SKM-1 (cell line): ENCODE results near the gene CLPTM1L.
"Not testable (repeated sequence)": the region's sequence is repeated elsewhere in the genome, so short reads cannot be mapped to it uniquely, and the experiment has no call there.

Experiments
- DNase-seq: peaks from one replicate; lab custom pipeline; 2025; ENCODE audit not compliant: unreplicated experiment; lab: John Stamatoyannopoulos, UW

Gene CLPTM1L

DNA sequence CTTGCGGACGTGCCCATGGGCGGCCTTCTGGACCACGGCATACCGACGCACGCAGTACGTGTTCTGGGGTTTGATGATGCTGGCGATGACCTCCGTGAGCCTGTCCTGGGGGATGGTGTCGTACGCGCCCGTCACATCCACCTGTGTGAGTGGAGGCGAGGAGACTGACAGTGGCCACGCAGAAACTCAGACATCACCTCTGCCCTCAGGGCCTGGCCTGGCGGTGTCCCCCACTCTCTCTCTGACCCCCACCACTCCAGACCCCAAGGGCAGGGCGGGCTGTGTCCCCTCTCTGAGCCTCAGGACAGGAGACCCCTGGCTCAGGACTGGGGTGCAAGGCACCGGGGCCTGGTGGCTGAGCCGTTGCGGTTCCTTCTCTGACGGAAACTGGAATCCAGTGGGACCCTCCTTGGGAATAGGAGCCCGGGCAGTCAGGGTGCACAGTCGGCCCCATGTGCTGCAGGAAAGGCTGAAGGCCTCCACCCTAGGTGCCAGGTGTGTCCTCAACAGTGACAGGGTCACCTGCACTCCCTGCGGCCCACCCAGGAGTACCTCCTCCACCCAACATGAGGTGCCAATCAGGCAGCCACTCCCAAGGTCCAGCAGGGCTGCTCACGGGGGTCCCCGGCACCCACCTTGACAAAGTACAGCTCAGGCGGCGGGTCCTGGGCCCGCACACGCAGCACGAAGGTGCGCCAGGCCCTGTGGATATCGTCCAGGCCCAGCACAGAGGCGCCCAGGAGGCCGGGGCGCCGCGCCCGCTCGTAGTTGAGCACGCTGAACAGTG is 66.0 kb downstream of the CLPTM1L start:
- DNase-seq, result no peak

DNA sequence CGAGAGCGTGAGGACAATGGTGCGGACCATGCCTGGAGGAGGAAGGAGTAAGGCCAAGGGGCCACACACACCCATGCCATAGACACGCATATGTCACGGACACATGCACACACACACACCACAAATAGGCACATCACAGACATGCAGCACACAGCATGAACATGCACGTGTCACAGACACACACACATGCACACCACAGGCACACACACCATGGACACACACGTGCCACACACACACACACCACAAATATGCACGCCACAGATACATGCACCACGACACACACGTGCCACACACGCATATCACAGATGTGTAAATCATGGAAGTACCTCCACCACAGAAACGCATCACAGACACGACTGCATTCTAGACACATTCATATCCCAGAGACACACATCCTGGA is 66.7 kb downstream of the CLPTM1L start:
- DNase-seq, result no peak

DNA sequence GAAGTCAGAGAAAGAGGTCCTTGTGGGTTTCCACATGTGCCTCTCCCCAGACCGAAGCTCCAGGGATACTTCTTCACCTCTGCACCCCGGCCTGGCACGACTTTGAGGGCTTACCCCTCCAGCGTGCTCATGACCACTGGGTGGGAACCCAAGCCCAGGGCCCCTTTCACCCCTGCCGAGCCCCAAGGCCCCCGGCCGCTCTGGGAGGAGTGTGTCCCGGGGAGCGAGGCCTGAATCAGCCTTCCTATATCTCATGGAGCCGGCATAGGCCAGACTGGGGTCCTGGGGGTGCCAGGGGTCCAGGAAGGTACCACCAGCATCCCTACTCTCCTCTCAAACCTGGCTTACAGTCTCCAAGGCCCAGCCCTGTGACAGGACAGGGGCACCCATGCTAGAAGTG is 67.1 kb downstream of the CLPTM1L start:
- no peak for DNase-seq

- DNase-seq, result no peak
Observed at GRCh38 chr5:1277331-1277730, 67.6 kb downstream of the CLPTM1L start.

DNA sequence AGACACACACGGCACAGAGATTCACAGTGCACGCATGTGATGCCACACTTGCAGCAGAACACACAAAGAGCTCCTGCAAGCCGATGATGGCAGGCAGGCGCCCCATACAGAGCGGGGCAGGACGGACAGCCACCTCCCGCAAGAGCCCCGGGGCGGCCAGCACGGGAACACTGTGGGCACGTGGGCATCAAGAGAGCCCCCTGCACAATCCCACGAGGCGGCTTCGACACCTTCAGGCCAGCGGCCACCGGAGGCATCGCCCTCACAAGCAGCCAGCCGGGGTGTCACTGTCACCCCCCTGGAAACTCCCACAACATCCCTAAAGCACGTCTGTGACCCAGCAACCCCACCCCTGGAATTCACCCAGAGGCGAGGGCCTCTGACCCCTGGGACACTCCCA is 68.0 kb downstream of the CLPTM1L start:
- no peak for DNase-seq

GRCh38 chr5:1275397-1276391 is 69.2 kb downstream of the CLPTM1L start:
- not testable (repeated sequence) for DNase-seq

- DNase-seq, result no peak
Observed at GRCh38 chr5:1274471-1274870, 70.4 kb downstream of the CLPTM1L start.

GRCh38 chr5:1273745-1274144 is 71.2 kb downstream of the CLPTM1L start:
- DNase-seq, result no peak

DNA sequence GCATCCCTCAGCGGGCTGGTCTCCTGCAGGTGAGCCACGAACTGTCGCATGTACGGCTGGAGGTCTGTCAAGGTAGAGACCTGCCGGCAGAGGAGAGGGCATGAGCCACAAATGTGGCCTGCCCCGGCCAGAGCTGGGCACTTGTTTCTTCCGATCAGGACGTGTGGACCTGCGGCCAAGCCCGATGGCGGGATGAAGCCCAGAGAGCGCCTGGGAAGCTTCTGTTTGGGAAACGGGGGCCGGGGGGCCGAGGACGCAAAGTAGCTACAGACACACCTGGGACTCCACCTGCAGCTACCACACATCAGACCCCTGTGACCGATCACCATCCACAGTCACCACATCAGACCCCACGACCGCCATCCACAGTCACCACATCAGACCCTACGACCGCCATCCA is 72.7 kb downstream of the CLPTM1L start:
- no peak for DNase-seq

- no peak for DNase-seq
Observed at GRCh38 chr5:1270933-1271914, 73.7 kb downstream of the CLPTM1L start.

DNA sequence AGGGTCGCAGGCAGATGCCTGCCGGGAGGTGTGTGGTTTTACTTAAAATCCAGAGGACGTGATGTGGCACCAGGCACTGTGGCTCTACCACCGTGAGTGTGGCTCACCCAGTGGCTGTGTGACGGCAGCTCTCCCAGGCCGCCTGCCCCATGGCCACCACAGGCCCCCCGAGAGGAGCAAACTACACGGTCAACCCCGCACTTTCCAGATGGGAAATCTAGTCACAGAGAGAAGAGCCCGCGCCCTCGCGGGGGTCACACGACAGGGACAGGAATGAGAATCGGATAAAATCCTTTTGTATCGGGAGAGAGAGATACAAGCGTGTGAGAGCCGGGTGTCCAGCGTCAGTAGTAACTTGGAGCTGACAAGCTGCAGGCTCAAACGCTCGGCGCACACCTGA is 74.5 kb downstream of the CLPTM1L start:
- DNase-seq, result no peak

DNA sequence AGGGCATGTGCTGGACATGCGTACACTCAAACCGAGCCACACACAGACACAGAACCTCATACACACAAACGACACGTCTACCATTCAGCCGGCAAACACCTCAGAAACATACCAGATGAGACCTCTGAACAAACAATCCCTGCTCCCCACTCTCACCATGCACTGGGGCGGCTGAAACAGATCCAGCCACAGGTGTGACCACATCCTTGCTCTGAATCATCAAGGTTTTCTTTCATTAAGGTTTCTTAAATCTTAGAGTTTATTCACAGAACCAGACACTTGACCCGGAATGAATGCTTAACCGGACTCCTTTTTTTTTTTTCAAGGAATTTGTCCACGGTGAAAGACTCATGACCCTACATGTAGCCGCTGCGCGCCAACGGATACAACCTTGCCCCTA is 76.2 kb downstream of the CLPTM1L start:
- DNase-seq, result no peak

DNA sequence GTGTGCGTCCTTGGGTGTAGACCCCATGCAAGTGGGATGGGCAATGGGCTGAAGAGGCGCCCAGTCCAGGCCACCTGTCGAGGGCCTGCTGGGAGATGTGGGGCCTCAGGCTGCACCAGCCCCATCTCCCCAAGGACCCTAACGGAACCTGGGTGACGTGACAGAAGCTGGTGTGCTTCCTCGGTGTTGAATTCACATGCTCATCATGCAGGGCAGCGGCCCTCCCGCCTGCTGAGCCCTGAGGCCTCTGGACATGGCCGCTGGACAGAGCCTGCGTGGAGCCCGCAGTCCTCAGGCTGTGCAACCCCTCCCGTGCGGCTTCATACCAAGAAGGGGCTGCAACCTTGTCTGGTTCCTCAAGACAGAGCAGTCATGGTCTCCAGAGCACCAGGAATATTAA is 76.8 kb downstream of the CLPTM1L start:
- no peak for DNase-seq
